Body of pancreas (tissue), 4 donors: ENCODE data around the gene TCP11.

Experiments used
- POLR2A ChIP-seq, 3 donors: fragments of 450-650 bp; IDR thresholded peaks; one replicate each; pipeline ENCODE4 v1.6.1; 2016; ENCODE audit warnings: antibody characterized with exemption in 3 of 3, mild to moderate bottlenecking in 2 of 3
- TF ChIP-seq, protein P1 (sequence below), 7 experiments: fragments of 450-650 bp in 4 of 7; fragments of 200-600 bp in 3 of 7; sonication (generic) in 3 of 7; IDR thresholded peaks; one replicate each; pipeline ENCODE4 v1.5.1; 2016 to 2019; ENCODE audit warnings: antibody characterized with exemption in 7 of 7

DNA sequence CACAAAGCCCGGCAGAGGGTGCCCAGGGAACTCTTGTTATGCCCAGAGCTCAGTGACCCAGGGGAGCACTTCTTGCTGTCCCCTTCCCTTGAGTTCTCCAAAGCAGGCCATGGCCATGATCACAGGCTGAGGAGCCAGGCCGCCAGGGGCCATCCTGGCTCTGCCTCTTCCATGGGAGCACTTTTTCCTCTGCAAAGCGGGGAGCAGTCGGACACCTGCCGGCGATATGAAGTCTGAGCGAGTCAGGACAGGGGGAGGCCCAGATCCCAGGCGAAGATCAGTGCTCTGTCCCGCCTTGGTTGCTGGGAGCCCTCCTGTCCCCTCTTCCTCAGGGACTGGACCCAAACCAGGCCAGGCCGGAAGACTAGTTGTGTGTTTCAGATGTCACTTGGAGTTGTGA is 67.9 kb downstream of the TCP11 start:
- TF ChIP-seq, protein P1, sequence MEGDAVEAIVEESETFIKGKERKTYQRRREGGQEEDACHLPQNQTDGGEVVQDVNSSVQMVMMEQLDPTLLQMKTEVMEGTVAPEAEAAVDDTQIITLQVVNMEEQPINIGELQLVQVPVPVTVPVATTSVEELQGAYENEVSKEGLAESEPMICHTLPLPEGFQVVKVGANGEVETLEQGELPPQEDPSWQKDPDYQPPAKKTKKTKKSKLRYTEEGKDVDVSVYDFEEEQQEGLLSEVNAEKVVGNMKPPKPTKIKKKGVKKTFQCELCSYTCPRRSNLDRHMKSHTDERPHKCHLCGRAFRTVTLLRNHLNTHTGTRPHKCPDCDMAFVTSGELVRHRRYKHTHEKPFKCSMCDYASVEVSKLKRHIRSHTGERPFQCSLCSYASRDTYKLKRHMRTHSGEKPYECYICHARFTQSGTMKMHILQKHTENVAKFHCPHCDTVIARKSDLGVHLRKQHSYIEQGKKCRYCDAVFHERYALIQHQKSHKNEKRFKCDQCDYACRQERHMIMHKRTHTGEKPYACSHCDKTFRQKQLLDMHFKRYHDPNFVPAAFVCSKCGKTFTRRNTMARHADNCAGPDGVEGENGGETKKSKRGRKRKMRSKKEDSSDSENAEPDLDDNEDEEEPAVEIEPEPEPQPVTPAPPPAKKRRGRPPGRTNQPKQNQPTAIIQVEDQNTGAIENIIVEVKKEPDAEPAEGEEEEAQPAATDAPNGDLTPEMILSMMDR (IDR thresholded peaks at IDR 0.05) = no peak
- TF ChIP-seq POLR2A (IDR thresholded peaks at IDR 0.05) = no peak
